ES-I3 (cell line): ENCODE results near the gene ZNF486.
"Not testable (repeated sequence)": the region's sequence is repeated elsewhere in the genome, so short reads cannot be mapped to it uniquely, and the experiment has no call there.

Experiments used
- H3K36me3 ChIP-seq: 2 replicates; pipeline ENCODE4 v1.6.1; 2013; ENCODE audit warnings: mild to moderate bottlenecking, low read length, control low read depth, moderate library complexity; ENCODE audit not compliant: insufficient read depth
- H3K4me1 ChIP-seq: 2 replicates; pipeline ENCODE4 v1.6.1; 2013; ENCODE audit warnings: mild to moderate bottlenecking, control low read depth, low read length; ENCODE audit not compliant: insufficient read depth
- H3K9ac ChIP-seq: 2 replicates; pipeline ENCODE4 v1.6.1; 2013; ENCODE audit warnings: low read depth, mild to moderate bottlenecking, low read length, moderate library complexity
- H3K9me3 ChIP-seq: 2 replicates; pipeline ENCODE4 v1.6.1; 2013; ENCODE audit warnings: mild to moderate bottlenecking, low read length, moderate library complexity; ENCODE audit not compliant: control insufficient read depth, insufficient read depth

Gene ZNF486

DNA sequence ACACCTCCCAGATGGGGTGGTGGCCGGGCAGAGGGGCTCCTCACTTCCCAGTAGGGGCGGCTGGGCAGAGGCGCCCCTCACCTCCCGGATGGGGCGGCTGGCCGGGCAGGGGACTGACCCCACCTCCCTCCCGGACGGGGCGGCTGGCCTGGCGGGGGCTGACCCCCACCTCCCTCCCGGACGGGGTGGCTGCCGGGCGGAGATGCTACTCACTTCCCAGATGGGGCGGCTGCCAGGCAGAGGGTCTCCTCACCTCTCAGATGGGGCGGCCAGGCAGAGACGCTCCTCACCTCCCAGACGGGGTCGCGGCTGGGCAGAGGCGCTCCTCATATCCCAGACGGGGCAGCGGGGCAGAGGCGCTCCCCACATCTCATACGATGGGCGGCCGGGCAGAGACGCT is 8.8 kb downstream of the ZNF486 start:
- not testable (repeated sequence) for H3K9me3 ChIP-seq, H3K4me1 ChIP-seq, H3K9ac ChIP-seq
- peaks cover 27% of the 10 kb centered on the region for H3K36me3 ChIP-seq

DNA sequence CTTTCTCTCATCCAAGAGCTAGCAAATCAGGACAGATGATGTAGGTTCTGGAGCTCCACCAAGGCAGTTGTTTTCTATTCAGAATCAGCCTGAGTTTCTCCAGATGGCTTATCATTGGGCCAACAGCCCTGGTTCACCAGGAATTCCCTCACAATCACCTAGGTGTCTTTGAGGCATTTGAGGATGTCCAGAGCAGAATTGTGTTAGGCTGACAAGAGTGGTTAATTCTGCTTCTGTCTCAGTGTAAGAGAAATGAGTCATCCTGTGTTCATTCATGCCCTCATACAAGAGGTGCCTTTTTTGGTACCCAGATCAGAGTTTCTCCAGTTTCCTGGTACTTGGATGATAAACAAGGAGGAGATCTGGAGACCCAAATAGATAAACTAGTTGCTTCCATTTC is 12.9 kb downstream of the ZNF486 start:
- not testable (repeated sequence) for H3K9me3 ChIP-seq, H3K4me1 ChIP-seq, H3K9ac ChIP-seq
- peaks cover 13% of the 10 kb centered on the region for H3K36me3 ChIP-seq

GRCh38 chr19:20182222-20182785 is 15.3 kb downstream of the ZNF486 start:
- no peaks in the 10 kb centered on the region for H3K4me1 ChIP-seq
- no peak overlapping the region for H3K9ac ChIP-seq
- no peaks in the 10 kb centered on the region for H3K9me3 ChIP-seq
- peaks cover 14% of the 10 kb centered on the region; the same call in 1 of the 2 replicates for H3K36me3 ChIP-seq

DNA sequence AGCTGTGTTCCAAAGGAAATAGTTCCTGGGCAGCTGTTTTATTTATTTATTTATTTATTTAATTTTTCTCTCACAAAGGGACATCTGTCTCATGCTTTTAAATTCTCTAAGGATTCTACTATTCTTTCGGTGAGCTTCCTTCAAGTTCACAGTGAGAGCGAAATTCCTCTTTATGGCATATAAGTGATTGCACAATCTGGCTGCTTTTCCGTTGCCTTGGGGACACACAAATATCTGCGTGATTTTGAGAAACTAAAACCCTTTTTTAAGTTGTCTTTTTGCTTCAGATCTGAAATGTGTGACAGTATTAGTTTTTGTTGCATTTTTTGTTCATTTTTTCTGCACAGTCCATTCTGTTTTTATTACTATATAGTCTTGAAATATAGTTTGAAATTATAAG is 19.2 kb downstream of the ZNF486 start:
- Histone ChIP-seq H3K36me3 (peaks cover 15% of the 10 kb centered on the region), H3K9me3 (no peaks in the 10 kb centered on the region), H3K9ac (no peak overlapping the region), H3K4me1 (no peaks in the 10 kb centered on the region)

- no peak overlapping the region for H3K9ac ChIP-seq
- no peaks in the 10 kb centered on the region for H3K4me1 ChIP-seq
- H3K36me3 ChIP-seq: peaks cover 14% of the 10 kb centered on the region
- H3K9me3 ChIP-seq: peaks cover 11% of the 10 kb centered on the region
Measured at GRCh38 chr19:20197747-20198146, 30.7 kb downstream of the ZNF486 start.

DNA sequence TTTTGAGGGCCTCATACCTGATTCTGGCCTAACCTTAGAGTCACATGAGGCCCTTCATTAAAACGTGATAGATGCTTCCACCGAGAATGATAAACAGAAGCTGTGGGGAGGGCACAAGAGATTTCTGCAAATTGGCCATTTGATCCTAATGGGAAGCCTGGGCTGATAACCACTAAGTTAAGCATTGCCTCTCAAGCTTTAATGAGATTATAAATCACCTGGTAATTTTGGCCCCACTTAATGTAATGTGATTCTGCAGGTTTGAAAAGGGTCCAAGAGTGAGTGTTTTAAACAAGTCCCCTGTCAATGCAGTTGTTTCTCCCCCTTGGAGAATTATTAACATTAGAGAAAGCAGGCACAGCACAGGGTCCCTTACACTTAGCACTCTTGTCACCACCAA is 42.0 kb downstream of the ZNF486 start:
- H3K9me3 ChIP-seq: no peaks in the 10 kb centered on the region; the same call in 1 of the 2 replicates
- H3K4me1 ChIP-seq: no peaks in the 10 kb centered on the region
- H3K36me3 ChIP-seq: peaks cover 23% of the 10 kb centered on the region; the same call in 1 of the 2 replicates
- H3K9ac ChIP-seq: no peak overlapping the region

DNA sequence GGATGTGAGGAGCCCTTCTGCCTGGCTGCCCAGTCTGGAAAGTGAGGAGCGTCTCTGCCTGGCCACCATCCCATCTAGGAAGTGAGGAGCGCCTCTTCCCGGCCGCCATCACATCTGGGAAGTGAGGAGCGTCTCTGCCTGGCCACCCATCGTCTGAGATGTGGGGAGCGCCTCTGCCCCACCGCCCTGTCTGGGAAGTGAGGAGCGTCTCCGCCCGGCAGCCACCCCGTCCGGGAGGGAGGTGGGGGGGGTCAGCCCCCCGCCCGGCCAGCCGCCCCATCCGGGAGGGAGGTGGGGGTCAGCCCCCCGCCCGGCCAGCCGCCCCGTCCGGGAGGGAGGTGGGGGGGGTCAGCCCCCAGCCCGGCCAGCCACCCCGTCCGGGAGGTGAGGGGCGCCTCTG is 47.4 kb downstream of the ZNF486 start:
- not testable (repeated sequence) for H3K9me3 ChIP-seq

DNA sequence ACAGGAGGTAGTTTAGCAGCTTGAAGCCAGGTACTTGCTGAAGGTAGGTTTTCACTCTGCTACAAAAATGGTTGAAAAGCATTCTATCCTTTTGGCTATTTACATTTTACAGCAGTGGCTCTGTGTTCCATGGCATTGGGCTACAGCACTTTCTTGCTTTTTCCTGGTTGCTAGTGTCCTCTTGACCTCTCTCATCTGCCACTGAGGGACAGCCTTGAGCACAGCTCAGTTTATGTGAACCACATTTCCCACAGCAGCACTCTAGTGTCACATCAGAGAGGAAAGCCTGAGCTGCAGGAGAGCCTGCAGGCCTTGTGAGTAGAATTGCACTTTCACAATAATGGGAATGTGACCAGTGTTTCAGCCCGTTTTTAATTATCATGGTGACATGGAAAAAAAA is 54.6 kb downstream of the ZNF486 start:
- not testable (repeated sequence) for H3K9ac ChIP-seq, H3K4me1 ChIP-seq, H3K9me3 ChIP-seq, H3K36me3 ChIP-seq

More for the DNA sequence above, 47.4 kb downstream of the ZNF486 start:
- H3K9ac ChIP-seq, H3K4me1 ChIP-seq: not testable (repeated sequence)
- peaks cover 13% of the 10 kb centered on the region for H3K36me3 ChIP-seq

- Histone ChIP-seq H3K36me3 (peaks cover 5% of the 10 kb centered on the region), H3K9me3 (no peaks in the 10 kb centered on the region; the same call in 1 of the 2 replicates), H3K9ac (no peak overlapping the region), H3K4me1 (peaks cover 6% of the 10 kb centered on the region; the same call in 1 of the 2 replicates)
Measured at GRCh38 chr19:20233105-20233504, 66.1 kb downstream of the ZNF486 start.

GRCh38 chr19:20235156-20235555 is 68.1 kb downstream of the ZNF486 start:
- H3K9me3 ChIP-seq: no peaks in the 10 kb centered on the region; the same call in 1 of the 2 replicates
- H3K36me3 ChIP-seq: peaks cover 5% of the 10 kb centered on the region
- no peak overlapping the region; the same call in 1 of the 2 replicates for H3K9ac ChIP-seq
- H3K4me1 ChIP-seq: peaks cover 18% of the 10 kb centered on the region

- no peaks in the 10 kb centered on the region; the same call in none of the 2 replicates for H3K36me3 ChIP-seq
- H3K9ac ChIP-seq: peak overlapping the region; percentile 95
- no peaks in the 10 kb centered on the region for H3K9me3 ChIP-seq
- peaks cover 22% of the 10 kb centered on the region for H3K4me1 ChIP-seq
Measured at GRCh38 chr19:20237773-20238623, 71.0 kb downstream of the ZNF486 start.

GRCh38 chr19:20243629-20244028 is 76.6 kb downstream of the ZNF486 start:
- peaks cover 31% of the 10 kb centered on the region for H3K4me1 ChIP-seq
- no peaks in the 10 kb centered on the region for H3K9me3 ChIP-seq
- no peak overlapping the region for H3K9ac ChIP-seq
- no peaks in the 10 kb centered on the region for H3K36me3 ChIP-seq

GRCh38 chr19:20244356-20244755 is 77.3 kb downstream of the ZNF486 start:
- no peaks in the 10 kb centered on the region for H3K36me3 ChIP-seq
- H3K9me3 ChIP-seq: no peaks in the 10 kb centered on the region
- H3K9ac ChIP-seq: no peak overlapping the region
- peaks cover 33% of the 10 kb centered on the region for H3K4me1 ChIP-seq

- Histone ChIP-seq H3K4me1 (peaks cover 24% of the 10 kb centered on the region), H3K9me3 (no peaks in the 10 kb centered on the region), H3K36me3 (no peaks in the 10 kb centered on the region), H3K9ac (no peak overlapping the region)
Measured at GRCh38 chr19:20245309-20245708, 78.3 kb downstream of the ZNF486 start.
